Nephron (organoid): ENCODE results near the gene BCL7C.

Experiments used
- H3K27ac Mint-ChIP-seq, 3 experiments: 2 replicates each; pipeline ENCODE4 v1.8.0; 2020; ENCODE audit warnings: mixed read lengths in 3 of 3, mild to moderate bottlenecking in 2 of 3, moderate library complexity in 1 of 3
- H3K27me3 Mint-ChIP-seq: 2 replicates; pipeline ENCODE4 v1.8.0; 2021; ENCODE audit warnings: low read depth, mild to moderate bottlenecking, moderate library complexity, mixed read lengths
- H3K36me3 Mint-ChIP-seq: 2 replicates; pipeline ENCODE4 v1.8.0; 2020; ENCODE audit warnings: low read depth, mixed read lengths
- H3K4me1 Mint-ChIP-seq: 2 replicates; pipeline ENCODE4 v1.8.0; 2020; ENCODE audit warnings: mixed read lengths
- H3K4me3 Mint-ChIP-seq, 3 experiments: 2 replicates each; pipeline ENCODE4 v1.8.0; 2020; ENCODE audit warnings: mild to moderate bottlenecking in 3 of 3, mixed read lengths in 3 of 3, moderate library complexity in 2 of 3
- H3K9me3 Mint-ChIP-seq: 2 replicates; pipeline ENCODE4 v1.8.0; 2020; ENCODE audit warnings: mixed read lengths
- TF ChIP-seq, protein P1 (sequence below), 3 experiments: fragments of 200-600 bp; sonication (generic); IDR thresholded peaks; one replicate each; pipeline ENCODE4 v1.5.0; 2021; ENCODE audit warnings: antibody characterized with exemption in 3 of 3; ENCODE audit not compliant: unreplicated experiment in 3 of 3

Gene BCL7C

DNA sequence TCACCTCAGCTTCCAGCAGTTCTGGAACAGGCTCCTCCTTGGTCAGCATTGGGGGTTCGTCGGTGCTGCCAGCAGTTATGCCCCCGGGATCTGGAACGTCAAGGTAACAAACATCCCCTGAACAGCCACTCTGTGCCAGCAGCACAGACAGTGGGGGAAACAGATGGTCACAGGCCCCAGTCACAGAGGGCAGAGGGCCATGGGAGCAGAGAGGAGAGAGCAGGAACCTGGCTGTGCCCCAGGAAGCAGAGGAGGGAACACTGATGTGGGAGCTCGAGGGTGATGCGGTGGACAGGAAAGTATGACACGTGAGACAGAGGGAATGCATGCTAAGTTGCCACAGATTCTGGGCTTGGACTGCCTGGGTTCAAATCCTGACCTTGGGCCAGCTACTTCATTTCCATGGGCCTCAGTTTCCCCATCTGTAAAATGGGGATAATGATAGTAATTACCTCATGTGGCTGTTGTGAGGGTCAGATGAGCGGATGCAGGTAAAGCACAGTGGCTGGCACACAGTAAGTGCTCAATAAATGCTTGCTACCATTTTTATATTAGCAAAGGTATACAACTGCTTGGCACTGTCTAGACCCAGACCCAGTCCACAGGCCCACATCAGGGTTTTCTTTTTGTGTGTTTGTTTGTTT lies 4.9 kb downstream of the BCL7C start:
- peaks cover 33% of the 10 kb centered on the region for H3K36me3 Mint-ChIP-seq
- no peaks in the 10 kb centered on the region for H3K9me3 Mint-ChIP-seq
- no peaks in the 10 kb centered on the region for H3K27me3 Mint-ChIP-seq
- peak overlapping the region; percentile 59 to 62 (median 62) for H3K27ac Mint-ChIP-seq
- H3K4me1 Mint-ChIP-seq, result peaks cover 11% of the 10 kb centered on the region
- H3K4me3 Mint-ChIP-seq, result no peak overlapping the region
- TF ChIP-seq, protein P1, sequence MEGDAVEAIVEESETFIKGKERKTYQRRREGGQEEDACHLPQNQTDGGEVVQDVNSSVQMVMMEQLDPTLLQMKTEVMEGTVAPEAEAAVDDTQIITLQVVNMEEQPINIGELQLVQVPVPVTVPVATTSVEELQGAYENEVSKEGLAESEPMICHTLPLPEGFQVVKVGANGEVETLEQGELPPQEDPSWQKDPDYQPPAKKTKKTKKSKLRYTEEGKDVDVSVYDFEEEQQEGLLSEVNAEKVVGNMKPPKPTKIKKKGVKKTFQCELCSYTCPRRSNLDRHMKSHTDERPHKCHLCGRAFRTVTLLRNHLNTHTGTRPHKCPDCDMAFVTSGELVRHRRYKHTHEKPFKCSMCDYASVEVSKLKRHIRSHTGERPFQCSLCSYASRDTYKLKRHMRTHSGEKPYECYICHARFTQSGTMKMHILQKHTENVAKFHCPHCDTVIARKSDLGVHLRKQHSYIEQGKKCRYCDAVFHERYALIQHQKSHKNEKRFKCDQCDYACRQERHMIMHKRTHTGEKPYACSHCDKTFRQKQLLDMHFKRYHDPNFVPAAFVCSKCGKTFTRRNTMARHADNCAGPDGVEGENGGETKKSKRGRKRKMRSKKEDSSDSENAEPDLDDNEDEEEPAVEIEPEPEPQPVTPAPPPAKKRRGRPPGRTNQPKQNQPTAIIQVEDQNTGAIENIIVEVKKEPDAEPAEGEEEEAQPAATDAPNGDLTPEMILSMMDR (IDR thresholded peaks at IDR 0.05; ENCODE audit: unreplicated experiment in 3 of 3), result no peak

- TF ChIP-seq, protein P1 (IDR thresholded peaks at IDR 0.05; ENCODE audit: unreplicated experiment in 3 of 3), result no peak
- Mint-ChIP-seq H3K27me3 (no peaks in the 10 kb centered on the region), H3K4me3 (no peak overlapping the region), H3K27ac (no peak overlapping the region), H3K36me3 (peaks cover 35% of the 10 kb centered on the region), H3K9me3 (no peaks in the 10 kb centered on the region), H3K4me1 (peaks cover 9% of the 10 kb centered on the region)
Observed at GRCh38 chr16:30887927-30888326, 6.0 kb downstream of the BCL7C start.

DNA sequence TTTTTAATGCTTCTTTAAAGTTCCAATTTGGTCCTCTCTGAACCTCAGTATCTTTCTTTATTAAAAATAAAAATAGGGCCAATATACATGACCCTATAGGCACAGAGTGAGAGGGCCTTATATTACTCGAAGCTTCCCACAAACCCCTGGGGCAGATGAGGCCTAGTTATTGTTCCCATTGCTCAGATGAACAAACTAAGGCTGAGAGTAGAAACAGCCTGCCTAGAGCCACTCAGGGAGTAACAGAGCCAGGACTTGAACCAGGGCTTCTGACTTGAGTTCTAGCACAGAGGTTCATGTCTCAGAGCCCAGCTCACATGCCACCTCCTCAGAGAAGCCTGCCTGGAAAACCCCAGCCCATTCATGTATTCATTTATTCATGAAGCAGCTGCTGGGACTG lies 7.7 kb downstream of the BCL7C start:
- H3K4me1 Mint-ChIP-seq, result peaks cover 16% of the 10 kb centered on the region
- H3K27me3 Mint-ChIP-seq, result no peaks in the 10 kb centered on the region
- peaks cover 46% of the 10 kb centered on the region for H3K36me3 Mint-ChIP-seq
- H3K9me3 Mint-ChIP-seq, result no peaks in the 10 kb centered on the region
- no peak overlapping the region for H3K4me3 Mint-ChIP-seq
- H3K27ac Mint-ChIP-seq, result no peak overlapping the region
- TF ChIP-seq, protein P1 (IDR thresholded peaks at IDR 0.05; ENCODE audit: unreplicated experiment in 3 of 3), result no peak

- no peak overlapping the region for H3K4me3 Mint-ChIP-seq
- TF ChIP-seq, protein P1 (IDR thresholded peaks at IDR 0.05; ENCODE audit: unreplicated experiment in 3 of 3), result no peak
- H3K27ac Mint-ChIP-seq, result no peak overlapping the region
- H3K36me3 Mint-ChIP-seq, result peaks cover 47% of the 10 kb centered on the region
- peaks cover 16% of the 10 kb centered on the region for H3K4me1 Mint-ChIP-seq
- H3K9me3 Mint-ChIP-seq, result no peaks in the 10 kb centered on the region
- H3K27me3 Mint-ChIP-seq, result no peaks in the 10 kb centered on the region
Observed at GRCh38 chr16:30885196-30885595, 8.7 kb downstream of the BCL7C start.

GRCh38 chr16:30884760-30885159 lies 9.1 kb downstream of the BCL7C start:
- peaks cover 43% of the 10 kb centered on the region for H3K36me3 Mint-ChIP-seq
- TF ChIP-seq, protein P1 (IDR thresholded peaks at IDR 0.05; ENCODE audit: unreplicated experiment in 3 of 3), result no peak
- peaks cover 13% of the 10 kb centered on the region for H3K4me1 Mint-ChIP-seq
- H3K9me3 Mint-ChIP-seq, result no peaks in the 10 kb centered on the region
- H3K4me3 Mint-ChIP-seq, result no peak overlapping the region
- H3K27me3 Mint-ChIP-seq, result no peaks in the 10 kb centered on the region
- H3K27ac Mint-ChIP-seq, result no peak overlapping the region
